ENCODE measurements around the gene ARFRP1.

GRCh38 chr20:63752411-63753101, 44.8 kb upstream of the ARFRP1 start:
- no peak for TF ChIP-seq CTCF (IDR thresholded peaks at IDR 0.05; ENCODE audit: insufficient read depth, low read length)
- TF ChIP-seq, protein P1, sequence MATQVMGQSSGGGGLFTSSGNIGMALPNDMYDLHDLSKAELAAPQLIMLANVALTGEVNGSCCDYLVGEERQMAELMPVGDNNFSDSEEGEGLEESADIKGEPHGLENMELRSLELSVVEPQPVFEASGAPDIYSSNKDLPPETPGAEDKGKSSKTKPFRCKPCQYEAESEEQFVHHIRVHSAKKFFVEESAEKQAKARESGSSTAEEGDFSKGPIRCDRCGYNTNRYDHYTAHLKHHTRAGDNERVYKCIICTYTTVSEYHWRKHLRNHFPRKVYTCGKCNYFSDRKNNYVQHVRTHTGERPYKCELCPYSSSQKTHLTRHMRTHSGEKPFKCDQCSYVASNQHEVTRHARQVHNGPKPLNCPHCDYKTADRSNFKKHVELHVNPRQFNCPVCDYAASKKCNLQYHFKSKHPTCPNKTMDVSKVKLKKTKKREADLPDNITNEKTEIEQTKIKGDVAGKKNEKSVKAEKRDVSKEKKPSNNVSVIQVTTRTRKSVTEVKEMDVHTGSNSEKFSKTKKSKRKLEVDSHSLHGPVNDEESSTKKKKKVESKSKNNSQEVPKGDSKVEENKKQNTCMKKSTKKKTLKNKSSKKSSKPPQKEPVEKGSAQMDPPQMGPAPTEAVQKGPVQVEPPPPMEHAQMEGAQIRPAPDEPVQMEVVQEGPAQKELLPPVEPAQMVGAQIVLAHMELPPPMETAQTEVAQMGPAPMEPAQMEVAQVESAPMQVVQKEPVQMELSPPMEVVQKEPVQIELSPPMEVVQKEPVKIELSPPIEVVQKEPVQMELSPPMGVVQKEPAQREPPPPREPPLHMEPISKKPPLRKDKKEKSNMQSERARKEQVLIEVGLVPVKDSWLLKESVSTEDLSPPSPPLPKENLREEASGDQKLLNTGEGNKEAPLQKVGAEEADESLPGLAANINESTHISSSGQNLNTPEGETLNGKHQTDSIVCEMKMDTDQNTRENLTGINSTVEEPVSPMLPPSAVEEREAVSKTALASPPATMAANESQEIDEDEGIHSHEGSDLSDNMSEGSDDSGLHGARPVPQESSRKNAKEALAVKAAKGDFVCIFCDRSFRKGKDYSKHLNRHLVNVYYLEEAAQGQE (IDR thresholded peaks at IDR 0.05; ENCODE audit: insufficient replicate concordance, low read depth) = no peak
- TF ChIP-seq POLR2AphosphoS5 (IDR thresholded peaks at IDR 0.05; ENCODE audit: low read depth) = no peak
- TF ChIP-seq GABPA (IDR thresholded peaks at IDR 0.05; ENCODE audit: low read depth) = no peak

Data from HL-60 (cell line).